ENCODE data around the gene MLLT6. TPM values are rescaled to one million over a fixed set of nuclear protein-coding genes. Genes with fewer than 3 reads are reported as not detected.
A peak's percentile ranks its signal among the peaks of the same experiment; 100 is the strongest.

MLLT6 gene
- total and polyA plus RNA-seq, 2 of the 13 experiments (the other 11 are each of a cell fraction or from before 2014, with no cell fraction given), result 50.7 to 69.5 TPM

GRCh38 chr17:38747463-38748148, 42.5 kb downstream of the MLLT6 start (continued):
- TF ChIP-seq PLRG1 (conservative IDR thresholded peaks at IDR 0.05) (no peak), TRIM22 (IDR thresholded peaks at IDR 0.05) (no peak), ZNF800 (CRISPR knock-in tag; IDR thresholded peaks at IDR 0.05) (no peak), TBX2 (CRISPR knock-in tag; IDR thresholded peaks at IDR 0.05; ENCODE audit: borderline replicate concordance) (no peak; the same call in 1 of the 2 replicates), CREB3 (CRISPR knock-in tag; IDR thresholded peaks at IDR 0.05) (no peak), ZBTB46 (CRISPR knock-in tag; IDR thresholded peaks at IDR 0.05; ENCODE audit: borderline replicate concordance) (no peak), ZNF777 (CRISPR knock-in tag; IDR thresholded peaks at IDR 0.05) (peak; percentile 23; the same call in 1 of the 2 replicates), MYPOP (CRISPR knock-in tag; IDR thresholded peaks at IDR 0.05) (no peak), NR0B2 (CRISPR knock-in tag; IDR thresholded peaks at IDR 0.05) (peak; percentile 50; the same call in 1 of the 2 replicates), ZKSCAN1 (IDR thresholded peaks at IDR 0.05; ENCODE audit: low read length) (no peak), AHDC1 (CRISPR knock-in tag; IDR thresholded peaks at IDR 0.05; ENCODE audit: borderline replicate concordance) (no peak), ISL2 (CRISPR knock-in tag; IDR thresholded peaks at IDR 0.05) (no peak), FOXM1 (CRISPR knock-in tag; IDR thresholded peaks at IDR 0.05) (no peak)

Data from HepG2 (cell line).